Neutrophil (primary cell): ENCODE measurements around the gene TRIM17.

Experiments used
- H3K27ac ChIP-seq: fragments of 200-600 bp; sonication (generic); 2 replicates; pipeline ENCODE4 v1.5.1; 2016; ENCODE audit warnings: mild to moderate bottlenecking, moderate library complexity
- H3K27me3 ChIP-seq: fragments of 200-600 bp; sonication (generic); 2 replicates; pipeline ENCODE4 v1.6.0; 2016; ENCODE audit warnings: mild to moderate bottlenecking
- H3K36me3 ChIP-seq: fragments of 200-600 bp; sonication (generic); 2 replicates; pipeline ENCODE4 v1.5.1; 2017
- H3K4me1 ChIP-seq, 2 experiments: fragments of 200-600 bp in 1 of 2; sonication (generic) in 1 of 2; 1 replicate in 1 of 2; 2 replicates in 1 of 2; pipeline versions ENCODE4 v1.5.1 to v1.6.1; 2013 to 2016; ENCODE audit warnings: low read depth in 1 of 2, low read length in 1 of 2, mild to moderate bottlenecking in 1 of 2, moderate library complexity in 1 of 2; ENCODE audit not compliant: control insufficient read depth in 1 of 2, insufficient read depth in 1 of 2
- H3K4me3 ChIP-seq, 2 experiments: fragments of 200-600 bp in 1 of 2; sonication (generic) in 1 of 2; 1 replicate in 1 of 2; 2 replicates in 1 of 2; pipeline ENCODE4 v1.5.1; 2013 to 2016; ENCODE audit warnings: low read depth in 1 of 2, low read length in 1 of 2, mild to moderate bottlenecking in 1 of 2, moderate library complexity in 1 of 2
- H3K9me3 ChIP-seq: fragments of 200-600 bp; sonication (generic); 2 replicates; pipeline ENCODE4 v1.5.1; 2016
- CTCF ChIP-seq: fragments of 200-600 bp; sonication (generic); IDR thresholded peaks from 2 replicates; pipeline ENCODE4 v1.5.1; 2016; ENCODE audit warnings: antibody characterized with exemption

The TRIM17 gene

GRCh38 chr1:228370439-228370940 lies 46.2 kb downstream of the TRIM17 start:
- no peak for TF ChIP-seq CTCF
- Histone ChIP-seq H3K36me3 (no peaks in the 10 kb centered on the region), H3K4me3 (no peak overlapping the region), H3K9me3 (no peaks in the 10 kb centered on the region), H3K27ac (no peak overlapping the region), H3K27me3 (no peaks in the 10 kb centered on the region), H3K4me1 (no peaks in the 10 kb centered on the region)

- Histone ChIP-seq H3K27ac (no peak overlapping the region), H3K4me3 (no peak overlapping the region), H3K9me3 (no peaks in the 10 kb centered on the region), H3K4me1 (no peaks in the 10 kb centered on the region), H3K27me3 (no peaks in the 10 kb centered on the region), H3K36me3 (no peaks in the 10 kb centered on the region)
- TF ChIP-seq CTCF = no peak
Measured at GRCh38 chr1:228369608-228370438, 46.8 kb downstream of the TRIM17 start.

- no peak overlapping the region for H3K27ac ChIP-seq
- no peak overlapping the region for H3K4me3 ChIP-seq
- H3K9me3 ChIP-seq = no peaks in the 10 kb centered on the region
- no peaks in the 10 kb centered on the region for H3K36me3 ChIP-seq
- no peak for TF ChIP-seq CTCF
- no peaks in the 10 kb centered on the region for H3K4me1 ChIP-seq
- no peaks in the 10 kb centered on the region for H3K27me3 ChIP-seq
Measured at GRCh38 chr1:228368801-228369607, 47.7 kb downstream of the TRIM17 start.

- Histone ChIP-seq H3K4me1 (no peaks in the 10 kb centered on the region), H3K36me3 (no peaks in the 10 kb centered on the region), H3K4me3 (no peak overlapping the region), H3K27ac (no peak overlapping the region), H3K27me3 (no peaks in the 10 kb centered on the region), H3K9me3 (no peaks in the 10 kb centered on the region)
- no peak for TF ChIP-seq CTCF
Measured at GRCh38 chr1:228367798-228368791, 48.6 kb downstream of the TRIM17 start.
